Natural killer cell (primary cell): ENCODE results near the gene MYOZ1. TPM values are rescaled to one million over a fixed set of nuclear protein-coding genes. Genes with fewer than 3 reads are reported as not detected.
"Not testable (repeated sequence)": the region's sequence is repeated elsewhere in the genome, so short reads cannot be mapped to it uniquely, and the experiment has no call there.

Source experiments
- ATAC-seq, 3 donors: fragments of 150-1000 bp in 2 of 3; fragments of 200-7000 bp in 1 of 3; cut with Tn5 transposase; 1 replicate in 1 of 3; 2 replicates in 2 of 3; pipeline ENCODE4 v1.10.0; 2021; ENCODE audit warnings: mild to moderate bottlenecking in 2 of 3, moderate library complexity in 2 of 3
- DNase-seq, 2 donors: peaks; one replicate each; pipeline versions ENCODE4 v3.0.0 to v3.0.0-alpha.2; 2013 to 2021; ENCODE audit warnings: mixed read lengths in 1 of 2
- H3K27ac ChIP-seq: one replicate; pipeline ENCODE4 v1.5.1; 2013; ENCODE audit warnings: mild to moderate bottlenecking, low read length
- H3K27me3 ChIP-seq: one replicate; pipeline ENCODE4 v1.6.1; 2013; ENCODE audit warnings: low read length; ENCODE audit not compliant: control insufficient read depth, insufficient read depth
- H3K36me3 ChIP-seq: one replicate; pipeline ENCODE4 v1.6.1; 2013; ENCODE audit warnings: low read length; ENCODE audit not compliant: control insufficient read depth, insufficient read depth
- H3K4me1 ChIP-seq: one replicate; pipeline ENCODE4 v1.6.1; 2013; ENCODE audit warnings: low read length; ENCODE audit not compliant: control insufficient read depth, insufficient read depth
- H3K4me3 ChIP-seq: one replicate; pipeline ENCODE4 v1.5.1; 2013; ENCODE audit warnings: low read length
- H3K9me3 ChIP-seq: one replicate; pipeline ENCODE4 v1.6.1; 2013; ENCODE audit warnings: low read length; ENCODE audit not compliant: control insufficient read depth, insufficient read depth
- H3K27ac Mint-ChIP-seq, 2 donors: one replicate each; pipeline ENCODE4 v1.8.0; 2022; ENCODE audit warnings: mild to moderate bottlenecking in 2 of 2, mixed read lengths in 2 of 2, moderate library complexity in 1 of 2
- H3K27me3 Mint-ChIP-seq, 2 donors: one replicate each; pipeline ENCODE4 v1.8.0; 2022; ENCODE audit warnings: low read depth in 2 of 2, mixed read lengths in 2 of 2
- H3K36me3 Mint-ChIP-seq: one replicate; pipeline ENCODE4 v1.8.0; 2022; ENCODE audit warnings: mixed read lengths
- H3K4me1 Mint-ChIP-seq, 2 donors: one replicate each; pipeline ENCODE4 v1.8.0; 2022; ENCODE audit warnings: mixed read lengths in 2 of 2
- H3K4me3 Mint-ChIP-seq: one replicate; pipeline ENCODE4 v1.8.0; 2022; ENCODE audit warnings: mild to moderate bottlenecking, moderate library complexity, mixed read lengths
- H3K9me3 Mint-ChIP-seq, 2 donors: one replicate each; pipeline ENCODE4 v1.8.0; 2022; ENCODE audit warnings: mixed read lengths in 2 of 2
- WGBS: methylation state at CpG from one replicate; pipeline ENCODE4 v1.1.7; 2013; ENCODE audit warnings: missing lambda C conversion rate; ENCODE audit not compliant: insufficient coverage; 5-methylcytosine and 5-hydroxymethylcytosine counted together
- intact Hi-C: fragments of 100-400 bp; cut with micrococcal nuclease; formaldehyde crosslinking; loops from one replicate; pipeline ENCODE4 v1.14.2; 2022
- total RNA-seq, 4 donors: library from RNA; stranded (reverse); fragments of 120-200 nt in 1 of 4; gene quantifications; one replicate each; pipeline versions ENCODE4 v1.2.3 to v1.2.4, GENCODE V29; 2013 to 2022
- TF ChIP-seq, protein P1 (sequence below): fragments of 200-600 bp; IDR thresholded peaks from one replicate; pipeline ENCODE4 v1.8.0; 2022; ENCODE audit warnings: antibody characterized with exemption

The MYOZ1 gene
- not detected for total RNA-seq
- total RNA-seq (2013) = not detected

DNA sequence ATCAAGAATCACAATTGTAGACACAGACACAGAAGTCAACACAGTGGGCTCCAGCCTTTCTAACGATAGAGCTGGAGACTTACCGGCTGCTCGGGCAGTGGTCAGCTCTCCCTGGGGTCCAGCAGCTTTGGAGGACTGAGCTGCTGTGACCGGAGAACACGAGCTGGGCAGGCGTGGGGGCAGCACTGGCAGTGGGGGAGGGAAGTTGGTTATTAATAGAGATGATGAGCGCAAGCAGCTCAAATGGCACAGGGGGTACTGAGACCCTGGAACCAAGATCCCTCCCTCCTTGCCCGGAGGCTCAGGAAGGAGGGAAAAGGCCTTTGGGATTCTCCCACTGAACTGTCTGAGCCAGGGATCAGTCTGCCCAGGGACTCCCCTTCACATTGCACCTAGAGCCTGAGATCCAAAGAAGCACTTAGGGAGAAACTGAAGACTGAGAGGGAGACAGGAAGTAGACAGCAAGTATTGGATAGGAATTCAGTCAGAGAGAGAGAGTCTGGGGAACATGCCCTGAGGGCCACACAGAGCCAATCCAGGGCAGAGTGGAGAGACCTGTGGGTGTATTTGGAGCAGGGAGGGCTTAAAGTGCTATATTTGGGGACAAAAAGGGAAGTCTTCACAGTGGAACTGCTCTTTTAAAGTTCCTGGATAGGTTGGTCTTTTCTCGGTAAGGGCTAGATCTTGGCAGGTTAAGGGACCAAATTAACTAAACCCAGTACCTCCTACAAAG lies at the start of gene MYOZ1:
Gene MYOZ1 (minus strand): TSS at position 147 of the 733 bp plus-strand sequence. CDS start 1,457 bp downstream, outside the sequence.
- H3K4me1 ChIP-seq = no peaks in the 10 kb centered on the region
- Mint-ChIP-seq H3K27me3 (peaks cover 0 to 3% of the 10 kb centered on the region in 2 donors), H3K36me3 (no peaks in the 10 kb centered on the region), H3K9me3 (no peaks in the 10 kb centered on the region), H3K27ac (no peak within 1 kb of the TSS), H3K4me3 (no peak within 1 kb of the TSS), H3K4me1 (no peaks in the 10 kb centered on the region)
- no peaks in the 10 kb centered on the region for H3K27me3 ChIP-seq
- ATAC-seq (no peak), DNase-seq (no peak)
- 91% methylated on average over 8 of the region's 9 CpGs for WGBS
- TF ChIP-seq, protein P1, sequence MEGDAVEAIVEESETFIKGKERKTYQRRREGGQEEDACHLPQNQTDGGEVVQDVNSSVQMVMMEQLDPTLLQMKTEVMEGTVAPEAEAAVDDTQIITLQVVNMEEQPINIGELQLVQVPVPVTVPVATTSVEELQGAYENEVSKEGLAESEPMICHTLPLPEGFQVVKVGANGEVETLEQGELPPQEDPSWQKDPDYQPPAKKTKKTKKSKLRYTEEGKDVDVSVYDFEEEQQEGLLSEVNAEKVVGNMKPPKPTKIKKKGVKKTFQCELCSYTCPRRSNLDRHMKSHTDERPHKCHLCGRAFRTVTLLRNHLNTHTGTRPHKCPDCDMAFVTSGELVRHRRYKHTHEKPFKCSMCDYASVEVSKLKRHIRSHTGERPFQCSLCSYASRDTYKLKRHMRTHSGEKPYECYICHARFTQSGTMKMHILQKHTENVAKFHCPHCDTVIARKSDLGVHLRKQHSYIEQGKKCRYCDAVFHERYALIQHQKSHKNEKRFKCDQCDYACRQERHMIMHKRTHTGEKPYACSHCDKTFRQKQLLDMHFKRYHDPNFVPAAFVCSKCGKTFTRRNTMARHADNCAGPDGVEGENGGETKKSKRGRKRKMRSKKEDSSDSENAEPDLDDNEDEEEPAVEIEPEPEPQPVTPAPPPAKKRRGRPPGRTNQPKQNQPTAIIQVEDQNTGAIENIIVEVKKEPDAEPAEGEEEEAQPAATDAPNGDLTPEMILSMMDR = no peak
- intact Hi-C loops = no loop called here
- no peak within 1 kb of the TSS for H3K4me3 ChIP-seq
- no peak within 1 kb of the TSS for H3K27ac ChIP-seq
- no peaks in the 10 kb centered on the region for H3K36me3 ChIP-seq
- H3K9me3 ChIP-seq = no peaks in the 10 kb centered on the region

DNA sequence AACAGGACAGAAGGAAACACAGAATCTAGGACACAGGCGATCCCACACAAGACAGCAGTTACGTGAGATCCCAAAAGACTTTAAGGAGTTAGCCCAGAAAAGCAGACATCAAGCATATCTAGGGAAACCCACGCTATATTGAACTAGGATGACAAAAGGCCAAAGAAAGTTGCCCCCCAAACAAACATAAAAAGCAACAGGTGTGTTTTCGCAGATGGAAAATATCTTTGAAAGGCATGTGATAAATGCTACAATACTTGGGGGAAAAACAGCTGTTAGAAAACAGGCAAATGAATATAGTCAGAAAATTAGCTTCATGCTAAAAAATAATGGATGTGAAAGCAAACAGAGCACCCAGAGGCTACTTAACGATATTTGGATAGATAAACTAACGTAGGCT lies 49.5 kb upstream of the MYOZ1 start:
- intact Hi-C loops, H3K9me3 ChIP-seq, H3K36me3 Mint-ChIP-seq, ATAC-seq, H3K27me3 Mint-ChIP-seq, H3K27me3 ChIP-seq, H3K27ac ChIP-seq, H3K27ac Mint-ChIP-seq, H3K36me3 ChIP-seq, DNase-seq, H3K4me1 ChIP-seq, H3K4me3 ChIP-seq, H3K9me3 Mint-ChIP-seq, H3K4me1 Mint-ChIP-seq, H3K4me3 Mint-ChIP-seq: not testable (repeated sequence)
- 94% methylated on average over 5 of the region's 6 CpGs for WGBS

DNA sequence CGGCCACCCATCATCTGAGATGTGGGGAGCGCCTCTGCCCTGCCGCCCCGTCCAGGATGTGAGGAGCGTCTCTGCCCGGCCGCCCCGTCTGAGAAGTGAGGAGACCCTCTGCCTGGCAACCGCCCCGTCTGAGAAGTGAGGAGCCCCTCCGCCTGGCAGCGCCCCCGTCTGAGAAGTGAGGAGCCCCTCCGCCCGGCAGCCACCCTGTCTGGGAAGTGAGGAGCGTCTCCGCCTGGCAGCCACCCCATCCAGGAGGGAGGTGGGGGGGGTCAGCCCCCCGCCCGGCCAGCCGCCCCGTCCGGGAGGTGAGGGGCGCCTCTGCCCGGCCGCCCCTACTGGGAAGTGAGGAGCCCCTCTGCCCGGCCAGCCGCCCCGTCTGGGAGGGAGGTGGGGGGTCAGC lies 48.3 kb upstream of the MYOZ1 start:
- H3K9me3 ChIP-seq, H3K4me3 ChIP-seq, H3K4me3 Mint-ChIP-seq, H3K27me3 Mint-ChIP-seq, H3K36me3 ChIP-seq, DNase-seq, H3K4me1 Mint-ChIP-seq, H3K36me3 Mint-ChIP-seq, ATAC-seq, H3K27me3 ChIP-seq, H3K4me1 ChIP-seq, H3K27ac ChIP-seq, intact Hi-C loops, H3K27ac Mint-ChIP-seq, H3K9me3 Mint-ChIP-seq: not testable (repeated sequence)
- 97% methylated on average over 10 of the region's 28 CpGs for WGBS

GRCh38 chr10:73687641-73688040 lies 46.4 kb upstream of the MYOZ1 start:
- H3K9me3 Mint-ChIP-seq, intact Hi-C loops, ATAC-seq, H3K4me3 Mint-ChIP-seq, H3K4me3 ChIP-seq, H3K4me1 Mint-ChIP-seq, H3K36me3 Mint-ChIP-seq, H3K27me3 Mint-ChIP-seq, H3K27me3 ChIP-seq, H3K27ac Mint-ChIP-seq, H3K27ac ChIP-seq, H3K36me3 ChIP-seq, H3K4me1 ChIP-seq, H3K9me3 ChIP-seq, DNase-seq: not testable (repeated sequence)
- no CpG with 5 or more reads among the region's 1 CpG for WGBS

- ATAC-seq, intact Hi-C loops, H3K9me3 ChIP-seq, H3K27me3 ChIP-seq, H3K27me3 Mint-ChIP-seq, DNase-seq, H3K27ac Mint-ChIP-seq, H3K4me3 Mint-ChIP-seq, H3K4me3 ChIP-seq, H3K27ac ChIP-seq, H3K36me3 Mint-ChIP-seq, H3K9me3 Mint-ChIP-seq, H3K4me1 ChIP-seq, H3K4me1 Mint-ChIP-seq, H3K36me3 ChIP-seq: not testable (repeated sequence)
- 92% methylated on average over 9 of the region's 20 CpGs for WGBS
Observed at GRCh38 chr10:73674546-73674945, 33.3 kb upstream of the MYOZ1 start.

DNA sequence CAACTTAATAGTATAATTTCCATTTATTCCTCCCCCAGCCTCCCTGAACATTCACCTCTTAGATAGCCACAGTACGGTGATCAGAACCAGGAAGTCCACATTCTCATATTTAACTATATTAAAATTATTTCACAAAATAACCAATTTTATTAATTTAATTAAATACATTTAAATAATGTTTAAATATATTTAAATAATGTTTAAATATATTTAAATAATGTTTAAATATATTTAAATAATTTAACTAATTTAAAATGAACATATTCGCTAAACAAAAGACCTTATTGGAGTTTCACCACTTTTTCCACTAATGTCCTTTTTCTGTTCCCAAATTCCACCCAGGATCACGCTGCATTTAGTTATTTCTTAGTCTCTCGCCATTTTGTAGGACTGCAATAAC lies 27.1 kb upstream of the MYOZ1 start:
- H3K27ac Mint-ChIP-seq, intact Hi-C loops: not testable (repeated sequence)

DNA sequence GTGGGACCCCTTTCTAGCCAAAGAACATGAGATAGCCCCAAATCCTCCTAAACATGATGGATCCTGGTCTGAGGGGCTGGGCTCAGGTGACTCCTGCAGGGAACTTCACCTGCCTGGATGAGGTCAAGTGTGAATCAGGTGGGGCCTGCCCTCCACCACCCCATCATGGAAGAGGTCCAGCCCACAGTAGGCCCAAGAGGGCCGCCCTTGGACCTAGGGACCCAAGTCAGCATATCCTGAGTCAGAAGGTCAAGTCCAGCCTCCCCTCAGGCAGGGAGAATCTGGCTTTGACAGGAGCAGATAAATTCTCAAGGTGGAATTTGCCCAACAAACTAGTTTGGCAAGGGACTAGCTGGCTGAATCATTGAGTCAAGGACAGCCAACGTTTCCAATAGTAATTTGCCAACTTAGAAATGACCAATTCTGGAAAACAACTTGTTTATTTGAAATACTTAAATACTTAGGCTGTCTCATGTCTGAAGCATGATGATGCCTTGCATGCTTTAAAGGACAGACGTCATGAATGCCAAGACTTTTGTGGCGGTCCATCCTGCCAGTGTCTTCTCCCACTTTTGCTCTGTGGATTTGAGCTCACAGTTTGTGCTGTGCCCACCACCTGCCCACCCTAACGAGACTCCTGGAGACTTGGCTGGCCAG lies 25.0 kb upstream of the MYOZ1 start:
- WGBS = 84% methylated on average over 3 of the region's 5 CpGs
- H3K9me3 ChIP-seq, H3K36me3 Mint-ChIP-seq, H3K9me3 Mint-ChIP-seq, H3K4me3 ChIP-seq, H3K27ac Mint-ChIP-seq, H3K27me3 ChIP-seq, H3K4me1 ChIP-seq, H3K4me3 Mint-ChIP-seq, H3K27ac ChIP-seq, intact Hi-C loops, H3K36me3 ChIP-seq, H3K4me1 Mint-ChIP-seq, ATAC-seq, H3K27me3 Mint-ChIP-seq, DNase-seq: not testable (repeated sequence)

More for the DNA sequence above, 27.1 kb upstream of the MYOZ1 start:
- not testable (repeated sequence) for H3K4me1 ChIP-seq, H3K36me3 ChIP-seq, H3K9me3 Mint-ChIP-seq, H3K4me3 ChIP-seq, H3K27me3 ChIP-seq, ATAC-seq, H3K27ac ChIP-seq, H3K4me1 Mint-ChIP-seq, H3K36me3 Mint-ChIP-seq, H3K27me3 Mint-ChIP-seq, H3K4me3 Mint-ChIP-seq, DNase-seq, H3K9me3 ChIP-seq
- no CpG with 5 or more reads among the region's 4 CpGs for WGBS
